Measurements from ENCODE around the gene MEGF11.

Gene MEGF11

GRCh38 chr15:66237513-66238235 lies 15.9 kb downstream of the MEGF11 start:
- DNase-seq = no peak

GRCh38 chr15:66236806-66237375 lies 16.7 kb downstream of the MEGF11 start:
- no peak for DNase-seq

GRCh38 chr15:66235866-66236265 lies 17.7 kb downstream of the MEGF11 start:
- DNase-seq = no peak

DNA sequence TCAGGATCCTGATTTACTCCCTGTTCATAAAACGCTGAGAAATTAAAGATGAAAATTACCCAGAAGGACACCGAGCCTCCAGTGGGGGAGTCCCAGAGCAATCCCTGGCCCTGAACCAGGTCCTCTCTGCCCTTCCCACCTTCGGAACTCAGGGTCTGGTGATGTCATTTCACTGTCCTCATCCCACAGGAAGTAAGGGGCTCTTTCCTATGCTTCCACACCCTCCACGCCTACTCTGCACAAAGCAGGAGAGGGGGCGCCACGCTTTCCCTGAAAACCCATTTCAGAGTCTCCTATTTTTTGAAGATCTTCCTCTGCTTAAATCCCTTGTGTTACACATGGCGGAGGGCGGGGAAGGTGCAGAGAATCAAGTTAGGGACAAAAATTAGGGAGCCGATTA lies 18.8 kb downstream of the MEGF11 start:
- no peak for DNase-seq

GRCh38 chr15:66233487-66234415 lies 19.8 kb downstream of the MEGF11 start:
- no peak for DNase-seq

- peak; percentile 57 for DNase-seq
Measured at GRCh38 chr15:66232267-66232625, 21.3 kb downstream of the MEGF11 start.

DNA sequence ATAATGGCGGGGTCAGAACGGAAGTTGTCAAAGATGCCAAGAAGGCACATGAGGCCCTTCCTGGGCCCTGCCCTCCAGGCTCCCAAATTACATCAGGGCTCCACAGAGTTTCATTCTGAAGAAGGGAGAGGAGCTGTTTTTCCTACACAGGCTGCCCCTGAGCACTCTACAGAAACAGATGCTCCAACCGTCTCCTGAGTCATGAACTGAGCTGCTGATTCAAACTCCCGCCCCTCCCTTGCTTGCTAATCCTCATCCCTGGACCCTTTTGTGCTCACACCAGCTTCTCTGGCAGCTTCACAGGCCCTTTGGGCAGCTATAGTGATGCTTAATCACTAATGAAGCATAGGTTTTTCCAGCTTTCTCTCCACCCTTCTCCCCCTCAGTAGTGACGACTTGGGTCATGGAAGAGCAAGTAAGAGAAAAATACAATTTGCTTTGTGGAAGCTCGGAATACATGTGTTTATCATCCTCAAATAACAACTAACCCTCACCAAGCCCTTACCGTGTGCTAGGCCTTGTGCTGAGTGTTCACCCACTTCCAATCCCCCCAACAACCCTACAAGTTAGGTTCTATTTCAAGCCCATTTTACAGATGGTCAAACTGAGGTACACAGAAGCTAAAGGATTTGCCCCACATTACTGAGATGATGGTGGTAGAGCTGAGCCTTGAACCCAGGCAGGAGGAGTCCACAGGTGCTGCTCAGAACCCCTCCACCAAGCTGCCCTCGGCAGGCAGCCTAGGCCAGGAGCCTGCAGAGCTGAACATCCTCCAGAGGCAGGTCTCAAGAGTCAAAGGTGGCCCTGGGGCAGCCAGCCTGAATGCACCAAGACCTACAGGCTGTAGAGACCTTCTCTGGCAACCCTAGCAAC lies 21.9 kb downstream of the MEGF11 start:
- DNase-seq = peak; percentile 82

DNA sequence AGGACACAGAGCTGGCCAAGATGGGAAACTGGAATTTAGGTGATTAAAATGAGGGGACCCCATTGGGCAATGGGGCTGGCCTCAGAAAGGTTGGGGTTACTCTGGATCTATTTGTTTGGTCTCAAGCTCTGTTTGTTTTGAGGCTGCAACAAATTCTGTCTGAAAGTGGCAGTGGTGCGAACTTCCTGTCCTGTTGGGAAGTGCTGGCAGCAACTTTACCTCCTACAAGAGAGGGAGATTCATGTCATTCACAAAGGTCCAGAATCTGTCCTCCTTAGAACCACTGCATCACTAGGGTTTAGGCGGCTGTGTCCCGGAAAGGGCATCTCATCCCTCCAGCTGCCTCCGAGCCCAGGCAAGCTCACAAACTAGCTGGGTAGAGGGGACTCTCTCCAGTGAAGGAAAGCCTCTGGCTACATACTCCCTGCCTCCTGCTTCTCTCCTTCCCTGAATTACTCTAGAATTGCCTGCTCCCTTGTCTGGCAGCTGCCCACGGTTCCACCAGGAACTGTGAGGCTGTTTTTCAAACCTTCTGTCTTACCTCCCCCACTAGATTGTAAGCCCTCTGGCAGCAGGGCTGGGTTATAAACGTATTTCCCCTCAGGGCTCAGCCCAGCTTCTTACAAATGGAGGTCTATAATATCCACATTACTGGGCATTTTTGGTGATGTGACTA lies 23.6 kb downstream of the MEGF11 start:
- no peak for DNase-seq

- no peak for DNase-seq
Measured at GRCh38 chr15:66228807-66229735, 24.5 kb downstream of the MEGF11 start.

- no peak for DNase-seq
Measured at GRCh38 chr15:66226736-66227135, 26.8 kb downstream of the MEGF11 start.

DNA sequence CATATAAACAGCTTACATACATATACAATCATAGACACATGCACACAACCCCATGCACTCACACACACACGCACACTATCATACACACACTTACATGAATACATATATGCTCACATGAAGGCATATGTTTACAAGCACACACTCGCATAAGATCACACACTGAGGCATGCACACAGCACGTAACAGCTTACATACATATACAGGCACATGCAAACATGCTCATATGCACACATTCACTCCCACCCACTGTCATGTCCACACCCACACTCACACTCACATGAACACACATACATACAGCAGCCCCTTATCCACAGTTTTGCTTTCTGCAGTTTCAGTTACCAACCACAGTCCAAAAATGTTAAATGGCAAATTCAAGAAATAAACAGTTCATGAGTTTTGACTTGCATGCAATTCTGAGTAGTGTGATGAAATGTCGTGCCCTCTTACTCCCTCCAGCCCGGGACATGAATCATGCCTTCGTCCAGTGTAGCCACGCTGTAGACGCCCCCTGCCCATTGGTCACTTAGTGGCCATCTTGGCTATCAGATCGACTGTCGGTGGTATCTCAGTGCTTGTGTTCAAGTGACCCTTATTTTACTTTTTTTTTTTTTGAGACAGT lies 27.8 kb downstream of the MEGF11 start:
- no peak for DNase-seq

GRCh38 chr15:66224946-66225345 lies 28.6 kb downstream of the MEGF11 start:
- DNase-seq = peak; percentile 95

DNA sequence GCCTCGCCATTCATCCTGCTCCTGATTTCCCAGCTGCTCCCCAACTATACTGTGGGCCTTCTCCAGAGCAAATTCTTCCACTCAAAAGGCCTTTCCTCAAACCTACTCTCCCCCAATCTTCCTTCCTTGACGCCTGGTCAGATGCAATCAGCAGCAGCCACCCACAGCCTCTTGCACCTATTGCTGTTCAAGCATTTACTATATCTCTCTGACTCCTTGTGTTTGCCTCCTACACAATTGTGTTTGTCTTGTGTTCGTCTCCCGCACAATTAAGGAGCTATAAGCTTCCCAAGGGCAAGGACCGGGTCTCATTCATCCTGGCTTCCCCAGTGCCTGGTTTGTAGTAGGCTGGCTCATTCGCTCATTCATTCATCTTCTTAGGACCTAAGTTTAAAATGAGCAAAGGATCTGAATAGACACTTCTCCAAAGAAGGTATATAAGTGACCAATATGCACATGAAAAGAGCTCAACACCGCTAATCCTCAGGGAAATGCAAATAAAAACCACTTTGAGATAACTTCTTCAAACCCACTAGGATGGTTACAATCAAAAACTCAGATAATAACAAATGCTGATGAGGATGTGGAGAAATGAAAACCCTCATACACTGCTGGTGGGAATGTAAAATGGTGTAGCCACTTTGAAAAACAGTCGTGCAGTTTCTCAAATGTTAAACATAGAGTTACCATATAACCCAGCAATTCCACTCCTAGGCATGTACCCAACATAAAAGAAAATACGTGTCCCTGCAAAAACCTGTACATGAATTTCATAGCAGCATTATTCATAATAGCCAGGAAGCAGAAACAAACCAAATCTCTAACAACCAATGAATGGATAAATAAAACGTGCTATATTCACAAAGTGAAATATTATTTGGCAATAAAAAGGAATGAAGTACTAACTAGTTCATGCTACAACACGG lies 31.0 kb downstream of the MEGF11 start:
- DNase-seq = no peak

GRCh38 chr15:66221126-66221525 lies 32.4 kb downstream of the MEGF11 start:
- DNase-seq = no peak

DNA sequence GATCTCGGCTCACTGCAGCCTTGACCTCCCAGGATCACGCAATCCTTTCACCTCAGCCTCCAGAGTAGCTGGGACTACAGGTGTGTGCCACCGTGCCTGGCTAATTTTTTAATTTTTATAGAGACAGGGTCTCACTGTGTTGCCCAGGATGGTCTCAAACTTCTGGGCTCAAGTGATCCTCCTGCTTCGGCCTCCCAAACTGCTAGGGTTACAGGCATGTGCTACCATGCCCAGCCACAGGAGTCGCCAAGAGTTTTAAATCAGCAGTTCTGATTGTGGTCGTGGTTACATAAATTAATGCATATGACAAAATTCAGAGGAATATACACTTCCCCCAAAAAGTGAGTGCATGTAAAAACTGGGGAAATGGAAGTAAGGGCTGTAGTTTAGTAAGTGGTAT lies 32.9 kb downstream of the MEGF11 start:
- no peak for DNase-seq

GRCh38 chr15:66219339-66219738 lies 34.2 kb downstream of the MEGF11 start:
- DNase-seq = no peak

GRCh38 chr15:66216806-66217205 lies 36.7 kb downstream of the MEGF11 start:
- DNase-seq = no peak

- DNase-seq = no peak
Measured at GRCh38 chr15:66215811-66216210, 37.7 kb downstream of the MEGF11 start.

DNA sequence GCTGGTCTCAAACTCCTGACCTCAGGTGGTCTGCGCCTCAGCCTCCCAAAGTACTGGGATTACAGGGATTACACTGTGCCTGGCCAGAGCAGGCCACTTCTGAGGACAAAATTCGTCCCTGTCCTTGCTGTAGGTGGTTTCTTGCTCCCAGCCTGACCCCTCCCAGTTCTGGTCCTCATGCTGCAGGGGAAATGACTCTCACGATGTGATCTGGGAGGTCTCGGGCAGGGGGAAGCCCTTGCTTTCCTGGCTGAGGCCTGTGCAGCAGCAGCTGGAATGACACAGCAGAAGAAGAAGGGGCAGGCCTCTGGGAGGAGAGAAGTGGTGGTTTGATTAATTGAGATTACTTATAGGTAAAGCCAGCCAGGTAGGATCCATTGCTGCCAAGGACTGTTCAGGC lies 39.3 kb downstream of the MEGF11 start:
- DNase-seq = no peak

DNA sequence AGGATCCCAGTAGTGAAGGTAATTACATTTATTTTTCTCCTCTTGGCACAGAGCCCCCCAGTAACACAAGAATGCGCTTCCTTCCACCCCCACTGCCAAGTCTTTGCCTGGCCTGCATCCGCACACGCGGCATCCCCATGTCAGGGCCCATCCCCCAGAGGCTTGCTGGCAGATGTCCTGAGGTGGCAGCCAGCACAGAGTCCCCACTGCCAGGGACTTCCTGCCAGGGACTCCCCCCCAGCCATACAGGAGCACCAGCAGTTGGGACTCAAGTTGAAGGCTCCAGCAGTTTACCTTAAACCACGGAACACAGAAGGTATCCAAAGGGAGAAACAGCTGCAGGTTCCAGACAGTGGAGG lies 41.0 kb downstream of the MEGF11 start:
- no peak for DNase-seq

Measured in NCI-H524 treated with DMSO at 0.1 percent for 48 hours (cell line).